Esophagus muscularis mucosa (tissue), 4 donors: ENCODE results near the gene AKAP6. TPM values are rescaled to one million over a fixed set of nuclear protein-coding genes. Genes with fewer than 3 reads are reported as not detected.
A peak's percentile ranks its signal among the peaks of the same experiment; 100 is the strongest.

Experiments
- DNase-seq: peaks from one replicate; pipeline ENCODE4 v3.0.0-alpha.2; 2017; ENCODE audit errors: extremely low spot score
- H3K27ac ChIP-seq, 4 donors: fragments of 200-600 bp; sonication (generic); replicated peaks in 1 of 4; 1 replicate in 3 of 4; 2 replicates in 1 of 4; pipeline ENCODE4 v1.5.1; 2016 to 2019; ENCODE audit warnings: mild to moderate bottlenecking in 1 of 4
- H3K27me3 ChIP-seq, 4 donors: fragments of 200-600 bp; sonication (generic); one replicate each; pipeline versions ENCODE4 v1.5.1 to v1.6.0; 2016 to 2019
- H3K36me3 ChIP-seq, 4 donors: fragments of 200-600 bp; sonication (generic); one replicate each; pipeline ENCODE4 v1.5.1; 2016 to 2019
- H3K4me1 ChIP-seq, 4 donors: fragments of 200-600 bp; sonication (generic); one replicate each; pipeline ENCODE4 v1.5.1; 2016 to 2019
- H3K4me3 ChIP-seq, 4 donors: fragments of 200-600 bp; sonication (generic); 1 replicate in 2 of 4; 2 replicates in 2 of 4; pipeline ENCODE4 v1.5.1; 2016 to 2019; ENCODE audit warnings: mild to moderate bottlenecking in 4 of 4, moderate library complexity in 1 of 4
- H3K9me3 ChIP-seq, 4 donors: fragments of 200-600 bp; sonication (generic); 1 replicate in 3 of 4; 2 replicates in 1 of 4; pipeline ENCODE4 v1.5.1; 2016 to 2019
- CTCF ChIP-seq, 3 experiments: fragments of 200-600 bp in 2 of 3; fragments of 450-650 bp in 1 of 3; sonication (generic) in 2 of 3; IDR thresholded peaks; one replicate each; pipeline ENCODE4 v1.5.1; 2017 to 2019; ENCODE audit warnings: antibody characterized with exemption in 3 of 3, mild to moderate bottlenecking in 2 of 3, moderate library complexity in 1 of 3
- EP300 ChIP-seq: sonication (generic); formaldehyde crosslinking; IDR thresholded peaks from one replicate; pipeline ENCODE4 v1.6.1; 2017; ENCODE audit warnings: antibody characterized with exemption
- POLR2A ChIP-seq: fragments of 450-650 bp; IDR thresholded peaks from one replicate; pipeline ENCODE4 v1.6.1; 2017; ENCODE audit warnings: antibody characterized with exemption, moderate library complexity, mild to moderate bottlenecking, low read depth
- POLR2AphosphoS5 ChIP-seq, 2 donors: sonication (generic); formaldehyde crosslinking; IDR thresholded peaks; one replicate each; pipeline ENCODE4 v1.6.1; 2017; ENCODE audit warnings: antibody characterized with exemption in 2 of 2
- WGBS: methylation state at CpG from one replicate; pipeline ENCODE4 v1.1.5; 2018; 5-methylcytosine and 5-hydroxymethylcytosine counted together
- intact Hi-C: fragments of 100-400 bp; cut with DNase I; formaldehyde crosslinking; loops from one replicate; pipeline ENCODE4 v1.15.1; 2023
- total RNA-seq, 4 donors: library from RNA; depleted of rRNA; stranded (reverse); fragments of >200 nt; gene quantifications; one replicate each; pipeline versions ENCODE4 v1.1.0 to v1.2.1, GENCODE V29; 2016

The AKAP6 gene
- total RNA-seq, 4 donors from 2014 or later, result 21.3 to 38.6 (median 31.5) TPM

GRCh38 chr14:32480337-32480736 lies 151.2 kb downstream of the AKAP6 start:
- intact Hi-C loops, result no loop called here
- Histone ChIP-seq H3K9me3 (no peaks in the 10 kb centered on the region), H3K27me3 (no peaks in the 10 kb centered on the region), H3K36me3 (no peaks in the 10 kb centered on the region), H3K27ac (peak overlapping the region in 1 of 4 donors; percentile 41), H3K4me3 (no peak overlapping the region), H3K4me1 (peaks cover 14 to 53% (median 33%) of the 10 kb centered on the region in 4 donors)
- DNase-seq, result no peak
- WGBS, result 81% methylated on average over 1 of the region's 1 CpG
- TF ChIP-seq EP300, result no peak
- TF ChIP-seq POLR2A, result no peak
- no peak for TF ChIP-seq CTCF (IDR thresholded peaks at IDR 0.05)
- no peak for TF ChIP-seq POLR2AphosphoS5 (IDR thresholded peaks at IDR 0.05)

- Histone ChIP-seq H3K27ac (peak overlapping the region in 2 of 4 donors; percentile 3 to 42), H3K27me3 (no peaks in the 10 kb centered on the region), H3K9me3 (no peaks in the 10 kb centered on the region), H3K36me3 (no peaks in the 10 kb centered on the region), H3K4me1 (peaks cover 9 to 41% (median 26%) of the 10 kb centered on the region in 4 donors), H3K4me3 (no peak overlapping the region)
- no peak for DNase-seq
- 6% methylated on average over 1 of the region's 1 CpG for WGBS
- TF ChIP-seq CTCF (IDR thresholded peaks at IDR 0.05) (no peak), POLR2AphosphoS5 (IDR thresholded peaks at IDR 0.05) (no peak), POLR2A (no peak), EP300 (no peak)
- intact Hi-C loops, result no loop called here
These were observed 152.6 kb downstream of the AKAP6 start for GRCh38 chr14:32481707-32482106.

- intact Hi-C loops, result no loop called here
- DNase-seq, result no peak
- Histone ChIP-seq H3K27ac (peak overlapping the region; percentile 73 to 80 (median 76)), H3K36me3 (no peaks in the 10 kb centered on the region), H3K27me3 (no peaks in the 10 kb centered on the region), H3K4me1 (peaks cover 21 to 60% (median 55%) of the 10 kb centered on the region in 4 donors), H3K9me3 (no peaks in the 10 kb centered on the region), H3K4me3 (no peak overlapping the region)
- WGBS, result 77% methylated on average over 3 of the region's 3 CpGs
- TF ChIP-seq POLR2AphosphoS5 (IDR thresholded peaks at IDR 0.05) (no peak), CTCF (IDR thresholded peaks at IDR 0.05) (no peak), POLR2A (no peak), EP300 (no peak)
These were observed 162.4 kb downstream of the AKAP6 start for GRCh38 chr14:32491416-32492016.

GRCh38 chr14:32492457-32492856 lies 163.4 kb downstream of the AKAP6 start:
- Histone ChIP-seq H3K4me3 (no peak overlapping the region), H3K36me3 (no peaks in the 10 kb centered on the region), H3K9me3 (no peaks in the 10 kb centered on the region), H3K4me1 (peaks cover 21 to 63% (median 56%) of the 10 kb centered on the region in 4 donors), H3K27me3 (no peaks in the 10 kb centered on the region), H3K27ac (peak overlapping the region; percentile 73 to 80 (median 76))
- no peak for DNase-seq
- intact Hi-C loops, result no loop called here
- TF ChIP-seq CTCF (IDR thresholded peaks at IDR 0.05) (no peak), POLR2A (no peak), POLR2AphosphoS5 (IDR thresholded peaks at IDR 0.05) (no peak), EP300 (no peak)
